Breast epithelium (tissue), 4 donors: ENCODE measurements around the gene UBAC2. TPM values are rescaled to one million over a fixed set of nuclear protein-coding genes. Genes with fewer than 3 reads are reported as not detected.

Experiments
- DNase-seq, 2 donors: peaks; one replicate each; pipeline ENCODE4 v3.0.0-alpha.2; 2019; ENCODE audit warnings: low spot score in 2 of 2
- H3K27ac ChIP-seq, 2 donors: fragments of 200-600 bp; sonication (generic) in 1 of 2; one replicate each; pipeline ENCODE4 v1.5.1; 2016 to 2019; ENCODE audit warnings: mild to moderate bottlenecking in 1 of 2
- H3K27me3 ChIP-seq, 2 donors: fragments of 200-600 bp; sonication (generic) in 1 of 2; one replicate each; pipeline versions ENCODE4 v1.5.1 to v1.6.0; 2017 to 2019; ENCODE audit warnings: control low read depth in 1 of 2, mild to moderate bottlenecking in 1 of 2
- H3K36me3 ChIP-seq: fragments of 200-600 bp; one replicate; pipeline ENCODE4 v1.5.1; 2019
- H3K4me1 ChIP-seq, 2 donors: fragments of 200-600 bp; sonication (generic); one replicate each; pipeline ENCODE4 v1.5.1; 2016 to 2019; ENCODE audit warnings: control low read depth in 1 of 2
- H3K4me3 ChIP-seq, 3 donors: fragments of 200-600 bp; sonication (generic); 1 replicate in 2 of 3; 2 replicates in 1 of 3; pipeline ENCODE4 v1.5.1; 2016 to 2019; ENCODE audit warnings: mild to moderate bottlenecking in 3 of 3, moderate library complexity in 2 of 3
- H3K9me3 ChIP-seq, 2 donors: fragments of 200-600 bp; sonication (generic) in 1 of 2; one replicate each; pipeline ENCODE4 v1.5.1; 2016 to 2019; ENCODE audit warnings: control low read depth in 1 of 2
- POLR2A ChIP-seq: fragments of 450-650 bp; IDR thresholded peaks from one replicate; pipeline ENCODE4 v1.6.1; 2016; ENCODE audit warnings: antibody characterized with exemption, mild to moderate bottlenecking, moderate library complexity
- POLR2AphosphoS5 ChIP-seq, 3 donors: sonication (generic); formaldehyde crosslinking; IDR thresholded peaks; one replicate each; pipeline ENCODE4 v1.6.1; 2017; ENCODE audit warnings: antibody characterized with exemption in 3 of 3
- intact Hi-C: fragments of 100-400 bp; cut with DNase I; formaldehyde crosslinking; loops from one replicate; pipeline ENCODE4 v1.15.1; 2023; ENCODE audit warnings: low total_unique reads
- total RNA-seq, 3 donors: library from RNA; depleted of rRNA; stranded (reverse); fragments of >200 nt; gene quantifications; one replicate each; pipeline ENCODE4 v1.1.0, GENCODE V29; 2016
- TF ChIP-seq, protein P1 (sequence below), 3 donors: fragments of 450-650 bp; IDR thresholded peaks; one replicate each; pipeline ENCODE4 v1.5.1; 2016 to 2017; ENCODE audit warnings: antibody characterized with exemption in 3 of 3, mild to moderate bottlenecking in 3 of 3, moderate library complexity in 3 of 3

UBAC2 gene
- total RNA-seq, 3 donors from 2014 or later: 64.6 to 72.8 (median 65.1) TPM

DNA sequence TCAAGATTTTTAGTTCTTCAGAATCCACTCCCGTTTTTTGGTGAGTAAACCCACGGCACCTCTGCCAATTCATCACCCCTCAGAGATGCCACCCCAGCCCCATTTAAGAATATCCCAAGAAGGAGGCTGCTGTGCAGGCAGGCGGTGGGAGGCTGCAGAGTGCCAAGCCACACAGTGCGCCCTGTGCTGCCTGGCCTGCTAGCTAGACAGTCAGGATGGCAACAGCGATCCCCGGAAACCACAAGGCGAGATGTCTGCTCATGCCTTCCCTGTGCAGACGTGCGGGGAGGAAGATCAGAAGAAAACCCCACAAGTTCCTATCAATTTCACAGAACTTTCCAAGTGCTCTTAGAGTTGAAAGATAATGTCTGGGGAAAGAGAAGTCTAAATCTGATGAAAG is 171.3 kb downstream of the UBAC2 start:
- H3K27ac ChIP-seq: no peak overlapping the region
- H3K9me3 ChIP-seq: no peaks in the 10 kb centered on the region
- no peaks in the 10 kb centered on the region for H3K4me1 ChIP-seq
- intact Hi-C loops: no loop called here
- TF ChIP-seq POLR2AphosphoS5 (IDR thresholded peaks at IDR 0.05) (no peak), POLR2A (no peak)
- TF ChIP-seq, protein P1, sequence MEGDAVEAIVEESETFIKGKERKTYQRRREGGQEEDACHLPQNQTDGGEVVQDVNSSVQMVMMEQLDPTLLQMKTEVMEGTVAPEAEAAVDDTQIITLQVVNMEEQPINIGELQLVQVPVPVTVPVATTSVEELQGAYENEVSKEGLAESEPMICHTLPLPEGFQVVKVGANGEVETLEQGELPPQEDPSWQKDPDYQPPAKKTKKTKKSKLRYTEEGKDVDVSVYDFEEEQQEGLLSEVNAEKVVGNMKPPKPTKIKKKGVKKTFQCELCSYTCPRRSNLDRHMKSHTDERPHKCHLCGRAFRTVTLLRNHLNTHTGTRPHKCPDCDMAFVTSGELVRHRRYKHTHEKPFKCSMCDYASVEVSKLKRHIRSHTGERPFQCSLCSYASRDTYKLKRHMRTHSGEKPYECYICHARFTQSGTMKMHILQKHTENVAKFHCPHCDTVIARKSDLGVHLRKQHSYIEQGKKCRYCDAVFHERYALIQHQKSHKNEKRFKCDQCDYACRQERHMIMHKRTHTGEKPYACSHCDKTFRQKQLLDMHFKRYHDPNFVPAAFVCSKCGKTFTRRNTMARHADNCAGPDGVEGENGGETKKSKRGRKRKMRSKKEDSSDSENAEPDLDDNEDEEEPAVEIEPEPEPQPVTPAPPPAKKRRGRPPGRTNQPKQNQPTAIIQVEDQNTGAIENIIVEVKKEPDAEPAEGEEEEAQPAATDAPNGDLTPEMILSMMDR (IDR thresholded peaks at IDR 0.05): no peak
- no peaks in the 10 kb centered on the region for H3K36me3 ChIP-seq
- H3K4me3 ChIP-seq: no peak overlapping the region
- DNase-seq: no peak
- H3K27me3 ChIP-seq: no peaks in the 10 kb centered on the region

DNA sequence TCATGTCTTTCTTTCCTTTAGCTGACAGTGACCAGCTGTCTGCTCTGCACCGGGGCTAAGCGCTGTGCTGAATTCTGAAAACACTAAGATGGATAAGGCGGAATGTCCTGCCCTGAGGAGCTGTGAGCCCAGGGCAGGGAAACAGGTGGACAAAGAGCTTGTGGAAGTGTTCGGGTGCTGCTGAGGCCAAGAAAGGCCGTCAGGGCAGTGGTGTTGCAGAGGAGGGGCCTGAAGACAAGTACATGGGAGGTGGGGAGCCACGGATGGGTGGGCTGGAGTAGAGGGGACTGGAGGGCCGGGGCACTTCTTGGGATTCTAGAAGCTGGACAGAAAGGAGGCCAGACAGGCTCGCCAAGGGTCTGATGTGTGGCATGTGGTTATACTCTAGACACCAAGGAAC is 172.8 kb downstream of the UBAC2 start:
- H3K36me3 ChIP-seq: no peaks in the 10 kb centered on the region
- no peaks in the 10 kb centered on the region for H3K4me1 ChIP-seq
- intact Hi-C loops: no loop called here
- no peak overlapping the region for H3K4me3 ChIP-seq
- no peaks in the 10 kb centered on the region for H3K27me3 ChIP-seq
- no peaks in the 10 kb centered on the region for H3K9me3 ChIP-seq
- DNase-seq: no peak
- H3K27ac ChIP-seq: no peak overlapping the region
- no peak for TF ChIP-seq POLR2A
- no peak for TF ChIP-seq POLR2AphosphoS5 (IDR thresholded peaks at IDR 0.05)
- TF ChIP-seq, protein P1 (IDR thresholded peaks at IDR 0.05): no peak

DNA sequence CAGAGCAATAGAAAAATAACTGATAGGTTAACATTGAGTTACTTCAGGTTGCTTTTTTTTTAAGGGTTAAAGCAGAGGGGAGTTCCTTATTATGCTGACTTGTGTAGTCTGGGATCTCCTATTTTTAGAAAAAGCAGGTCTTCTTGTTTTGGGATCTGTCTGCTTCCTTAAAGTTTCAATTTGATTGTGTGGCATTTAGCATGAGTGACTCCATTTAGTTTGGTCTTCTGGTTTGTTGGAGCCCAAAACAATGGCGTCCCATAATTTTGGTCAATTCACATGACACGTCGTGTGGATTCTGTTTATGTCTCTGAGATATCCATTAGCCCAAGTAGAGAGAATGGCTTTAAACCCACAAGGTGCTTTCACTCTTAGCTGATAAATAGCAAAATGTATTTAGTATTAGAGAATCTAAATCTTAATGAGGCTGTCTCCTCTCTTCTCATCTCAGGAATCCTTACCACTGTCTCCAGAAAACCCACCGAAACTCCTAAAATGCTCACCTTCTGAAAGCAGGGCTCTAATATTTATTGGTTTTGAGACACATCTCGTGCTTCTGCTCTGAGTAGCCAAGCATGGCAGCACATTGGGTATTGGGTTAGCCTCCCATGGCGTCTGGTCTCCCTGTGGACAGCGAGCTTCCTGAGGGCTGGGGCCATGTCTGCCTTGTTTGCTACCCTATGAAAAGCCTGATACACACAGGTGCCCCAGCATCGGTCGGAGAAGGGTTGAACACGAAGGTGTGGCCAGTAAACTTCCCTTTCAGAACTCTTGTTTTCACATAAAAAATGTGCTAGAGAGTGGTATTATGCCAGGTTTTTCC is 173.7 kb downstream of the UBAC2 start:
- Histone ChIP-seq H3K27ac (no peak overlapping the region), H3K27me3 (no peaks in the 10 kb centered on the region), H3K36me3 (no peaks in the 10 kb centered on the region), H3K4me3 (no peak overlapping the region), H3K9me3 (no peaks in the 10 kb centered on the region), H3K4me1 (no peaks in the 10 kb centered on the region)
- intact Hi-C loops: no loop called here
- TF ChIP-seq, protein P1 (IDR thresholded peaks at IDR 0.05): no peak
- TF ChIP-seq POLR2A (no peak), POLR2AphosphoS5 (IDR thresholded peaks at IDR 0.05) (no peak)
- DNase-seq: no peak

DNA sequence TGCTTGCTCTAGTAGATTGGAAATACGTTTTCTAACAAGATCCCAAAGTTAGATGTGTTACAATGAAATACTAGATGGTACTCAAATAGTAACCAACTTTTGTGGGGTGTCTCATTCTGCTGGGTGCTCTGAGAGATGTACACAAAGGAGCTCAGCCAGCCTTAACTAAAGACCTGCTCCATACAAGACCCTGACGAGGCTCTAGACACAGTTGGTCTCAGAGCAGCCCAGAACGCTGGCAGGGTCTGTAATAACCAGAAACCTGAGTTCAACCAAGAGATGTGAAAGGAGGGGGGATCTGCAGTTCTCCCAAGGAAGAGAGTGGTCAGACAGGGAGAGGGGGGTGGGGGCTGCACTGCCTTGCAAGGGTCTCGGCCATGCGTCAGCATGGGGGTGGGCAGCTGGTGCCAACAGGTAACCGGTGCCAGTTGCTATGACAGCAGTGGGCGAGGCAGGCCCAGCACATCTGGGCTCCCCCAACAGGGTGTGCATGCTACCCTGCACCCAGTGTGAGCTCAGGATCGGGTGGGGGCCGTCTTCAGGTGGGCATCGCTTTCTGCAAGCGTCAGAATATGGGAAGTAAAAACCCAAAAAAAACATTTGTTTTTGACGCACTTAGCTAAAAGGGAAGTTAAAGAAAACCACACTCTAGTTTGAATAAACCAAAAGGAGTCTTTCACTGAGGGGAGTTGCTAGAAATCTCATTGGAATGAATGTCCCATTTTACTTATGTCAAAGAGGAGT is 174.5 kb downstream of the UBAC2 start:
- H3K36me3 ChIP-seq: no peaks in the 10 kb centered on the region
- H3K4me1 ChIP-seq: no peaks in the 10 kb centered on the region
- no peak overlapping the region for H3K27ac ChIP-seq
- no peak overlapping the region for H3K4me3 ChIP-seq
- H3K27me3 ChIP-seq: no peaks in the 10 kb centered on the region
- no peak for DNase-seq
- intact Hi-C loops: no loop called here
- no peak for TF ChIP-seq POLR2AphosphoS5 (IDR thresholded peaks at IDR 0.05)
- TF ChIP-seq POLR2A: no peak
- H3K9me3 ChIP-seq: no peaks in the 10 kb centered on the region

DNA sequence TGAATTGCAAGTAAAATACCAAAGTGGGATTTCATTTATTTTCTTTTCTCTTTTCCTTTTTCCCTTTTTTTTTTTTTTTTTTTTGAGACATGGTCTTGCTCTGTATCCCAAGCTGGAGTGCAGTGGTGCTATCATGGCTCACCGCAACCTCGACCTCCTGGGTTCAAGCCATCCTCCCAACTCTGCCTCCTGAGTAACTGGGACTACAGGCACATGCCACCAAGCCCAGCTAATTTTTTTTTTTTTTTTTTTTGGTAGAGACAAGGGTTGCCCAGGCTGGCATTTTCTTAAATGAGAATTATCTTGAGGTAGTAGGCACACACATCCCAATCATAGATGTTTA is 175.1 kb downstream of the UBAC2 start:
- no peak for TF ChIP-seq POLR2A
- TF ChIP-seq, protein P1 (IDR thresholded peaks at IDR 0.05): no peak
- TF ChIP-seq POLR2AphosphoS5 (IDR thresholded peaks at IDR 0.05): no peak
- Histone ChIP-seq H3K4me3 (no peak overlapping the region), H3K27me3 (no peaks in the 10 kb centered on the region), H3K27ac (no peak overlapping the region), H3K4me1 (no peaks in the 10 kb centered on the region), H3K9me3 (no peaks in the 10 kb centered on the region), H3K36me3 (no peaks in the 10 kb centered on the region)
- intact Hi-C loops: no loop called here
- no peak for DNase-seq
